H1 (cell line): Measurements from ENCODE around the gene UBN2. TPM values are rescaled to one million over a fixed set of nuclear protein-coding genes. Genes with fewer than 3 reads are reported as not detected.

Experiments used
- CTCF ChIA-PET: fragments of 300-600 bp; sonication (Branson Sonifier 250); formaldehyde crosslinking; loops from one replicate; lab custom pipeline; 2021; ENCODE audit not compliant: partially characterized antibody; lab: Charles Lee
- POLR2A ChIA-PET: fragments of 300-600 bp; sonication (Branson Sonifier 250); formaldehyde crosslinking; loops from one replicate; lab custom pipeline; 2021; ENCODE audit warnings: inconsistent platforms; ENCODE audit not compliant: partially characterized antibody; lab: Charles Lee
- DNase-seq, 2 experiments: peaks; one replicate each; pipeline versions ENCODE4 v3.0.0 to v3.0.0-alpha.2; 2010 to 2022; ENCODE audit warnings: low spot score in 2 of 2, low read depth in 1 of 2, mixed read lengths in 1 of 2
- FAIRE-seq: peaks from 2 replicates; lab custom pipeline; 2011; peaks lifted over from hg19 to GRCh38; lab: Jason Lieb, UNC
- H2AFZ ChIP-seq: 2 replicates; pipeline ENCODE4 v1.8.1; 2012; ENCODE audit warnings: low read length, inconsistent platforms
- H2AK5ac ChIP-seq: 2 replicates; pipeline ENCODE4 v1.6.1; 2013; ENCODE audit warnings: low read depth, low read length
- H2BK120ac ChIP-seq: replicated peaks from 2 replicates; pipeline ENCODE3; 2013; ENCODE audit warnings: low read depth, low read length, inconsistent platforms
- H2BK12ac ChIP-seq: 2 replicates; pipeline ENCODE4 v1.6.1; 2013; ENCODE audit warnings: low read depth, low read length
- H2BK15ac ChIP-seq: 2 replicates; pipeline ENCODE4 v1.6.1; 2013; ENCODE audit warnings: low read length
- H2BK20ac ChIP-seq: 2 replicates; pipeline ENCODE4 v1.6.1; 2013; ENCODE audit warnings: low read length
- H2BK5ac ChIP-seq: 2 replicates; pipeline ENCODE4 v1.6.1; 2013; ENCODE audit warnings: low read depth, low read length
- H3K14ac ChIP-seq: 2 replicates; pipeline ENCODE4 v1.6.1; 2013; ENCODE audit warnings: inconsistent platforms; ENCODE audit not compliant: insufficient read length
- H3K18ac ChIP-seq: 2 replicates; pipeline ENCODE4 v1.6.1; 2013; ENCODE audit warnings: low read length; ENCODE audit errors: extremely low read depth
- H3K23ac ChIP-seq: 2 replicates; pipeline ENCODE4 v1.6.1; 2013; ENCODE audit warnings: inconsistent platforms; ENCODE audit not compliant: insufficient read length
- H3K23me2 ChIP-seq: 2 replicates; pipeline ENCODE4 v1.6.1; 2013; ENCODE audit warnings: low read depth, low read length
- H3K27ac ChIP-seq: 2 replicates; pipeline ENCODE4 v1.6.1; 2011; ENCODE audit warnings: low read depth, low read length, inconsistent platforms
- H3K27me3 ChIP-seq, 4 experiments: replicated peaks in 1 of 4; 1 replicate in 1 of 4; 2 replicates in 3 of 4; pipeline versions ENCODE4 v1.6.1 to v1.8.1; 2011 to 2013; ENCODE audit warnings: low read length in 3 of 4, mild to moderate bottlenecking in 3 of 4, inconsistent platforms in 2 of 4, mixed read lengths in 2 of 4, moderate library complexity in 1 of 4; ENCODE audit not compliant: control insufficient read depth in 3 of 4, insufficient read depth in 3 of 4; ENCODE audit errors: extremely low read depth in 1 of 4
- H3K36me3 ChIP-seq, 4 experiments: 2 replicates each; pipeline versions ENCODE4 v1.6.1 to v1.8.1; 2011 to 2013; ENCODE audit warnings: mild to moderate bottlenecking in 4 of 4, low read length in 3 of 4, moderate library complexity in 2 of 4, control low read depth in 1 of 4, inconsistent platforms in 1 of 4; ENCODE audit not compliant: insufficient read depth in 4 of 4, control insufficient read depth in 2 of 4
- H3K4ac ChIP-seq: replicated peaks from 2 replicates; pipeline ENCODE3; 2013; ENCODE audit warnings: low read length, low read depth, mixed read lengths, inconsistent platforms; ENCODE audit not compliant: insufficient read length
- H3K4me1 ChIP-seq, 4 experiments: replicated peaks in 1 of 4; 1 replicate in 1 of 4; 2 replicates in 3 of 4; pipeline versions ENCODE4 v1.6.1 to v1.8.1; 2011 to 2013; ENCODE audit warnings: low read length in 3 of 4, inconsistent platforms in 2 of 4, mixed read lengths in 1 of 4; ENCODE audit not compliant: insufficient read depth in 4 of 4, control insufficient read depth in 3 of 4
- H3K4me2 ChIP-seq, 2 experiments: 2 replicates each; pipeline versions ENCODE4 v1.6.1 to v1.8.1; 2011 to 2013; ENCODE audit warnings: low read depth in 2 of 2, low read length in 2 of 2, control low read depth in 1 of 2, inconsistent platforms in 1 of 2, mild to moderate bottlenecking in 1 of 2; ENCODE audit not compliant: insufficient read depth in 1 of 2
- H3K4me3 ChIP-seq, 4 experiments: fragments of 200-600, 300-600 bp in 1 of 4; sonication (generic), shearing (Covaris generic), sonication (Bioruptor Twin) in 1 of 4; 2 replicates each; pipeline versions ENCODE4 v1.5.1 to v1.8.1; 2011 to 2016; ENCODE audit warnings: low read length in 4 of 4, low read depth in 3 of 4, control low read depth in 2 of 4, inconsistent platforms in 2 of 4, mild to moderate bottlenecking in 2 of 4, mixed read lengths in 1 of 4, moderate library complexity in 1 of 4; ENCODE audit not compliant: insufficient read depth in 2 of 4; ENCODE audit errors: extremely low read depth in 1 of 4
- H3K56ac ChIP-seq: replicated peaks from 2 replicates; pipeline ENCODE3; 2013; ENCODE audit warnings: low read depth, mild to moderate bottlenecking, mixed read lengths, low read length, inconsistent platforms; ENCODE audit not compliant: insufficient read length
- H3K79me1 ChIP-seq: 2 replicates; pipeline ENCODE4 v1.6.1; 2013; ENCODE audit warnings: low read depth, low read length, control low read depth
- H3K79me2 ChIP-seq, 2 experiments: 2 replicates each; pipeline versions ENCODE4 v1.6.1 to v1.8.1; 2012 to 2013; ENCODE audit warnings: low read length in 2 of 2, mild to moderate bottlenecking in 2 of 2, inconsistent platforms in 1 of 2; ENCODE audit not compliant: insufficient read depth in 2 of 2, control insufficient read depth in 1 of 2
- H3K9ac ChIP-seq, 4 experiments: replicated peaks in 1 of 4; 1 replicate in 1 of 4; 2 replicates in 3 of 4; pipeline versions ENCODE4 v1.6.1 to v1.8.1; 2011 to 2013; ENCODE audit warnings: low read depth in 3 of 4, low read length in 3 of 4, control low read depth in 2 of 4, mild to moderate bottlenecking in 2 of 4, moderate library complexity in 2 of 4, inconsistent platforms in 1 of 4; ENCODE audit errors: extremely low read depth in 1 of 4
- H3K9me3 ChIP-seq, 2 experiments: 2 replicates each; pipeline versions ENCODE4 v1.6.1 to v1.8.1; 2012 to 2013; ENCODE audit warnings: mild to moderate bottlenecking in 2 of 2, moderate library complexity in 2 of 2, control low read depth in 1 of 2, inconsistent platforms in 1 of 2, low read depth in 1 of 2, low read length in 1 of 2, mixed read lengths in 1 of 2; ENCODE audit not compliant: insufficient read depth in 2 of 2
- H4K20me1 ChIP-seq, 2 experiments: replicated peaks in 1 of 2; 2 replicates each; pipeline versions ENCODE3 to v1.8.1; 2011 to 2013; ENCODE audit warnings: inconsistent platforms in 2 of 2, low read length in 2 of 2, mild to moderate bottlenecking in 1 of 2; ENCODE audit not compliant: insufficient read depth in 2 of 2, control insufficient read depth in 1 of 2
- H4K5ac ChIP-seq: 2 replicates; pipeline ENCODE4 v1.6.1; 2013; ENCODE audit warnings: low read length, low read depth, mixed read lengths, inconsistent platforms; ENCODE audit not compliant: insufficient read length
- H4K8ac ChIP-seq: 2 replicates; pipeline ENCODE4 v1.8.0; 2013; ENCODE audit warnings: mild to moderate bottlenecking, moderate library complexity, low read length, inconsistent platforms; ENCODE audit not compliant: insufficient read depth; ENCODE audit errors: extremely low read depth
- H4K91ac ChIP-seq: replicated peaks from 2 replicates; pipeline ENCODE3; 2013; ENCODE audit warnings: low read length, mixed read lengths, inconsistent platforms; ENCODE audit not compliant: insufficient read length
- BACH1 ChIP-seq: IDR thresholded peaks from 2 replicates; pipeline ENCODE4 v1.6.1; 2012; ENCODE audit warnings: low read length, improper control_type of control experiment
- CBX8 ChIP-seq: fragments of 300-800, 300-1000 bp; sonication (generic); IDR thresholded peaks from 2 replicates; pipeline ENCODE4 v1.7.1; 2016; ENCODE audit warnings: low read depth, low read length, borderline replicate concordance
- GTF2F1 ChIP-seq: IDR thresholded peaks from 2 replicates; pipeline ENCODE4 v1.6.1; 2012; ENCODE audit warnings: low read depth, low read length, improper control_type of control experiment, borderline replicate concordance
- NRF1 ChIP-seq: IDR thresholded peaks from 2 replicates; pipeline ENCODE4 v1.6.1; 2011; ENCODE audit warnings: mild to moderate bottlenecking, low read depth, low read length, improper control_type of control experiment
- POLR2A ChIP-seq, 2 experiments: IDR thresholded peaks; 1 replicate in 1 of 2; 2 replicates in 1 of 2; pipeline ENCODE4 v1.6.1; 2011; ENCODE audit warnings: low read depth in 2 of 2, low read length in 2 of 2, mild to moderate bottlenecking in 2 of 2; ENCODE audit errors: control extremely low read depth in 1 of 2
- POU5F1 ChIP-seq: IDR thresholded peaks from 2 replicates; pipeline ENCODE4 v1.6.1; 2011; ENCODE audit warnings: low read depth, mild to moderate bottlenecking, low read length, moderate library complexity
- RNF2 ChIP-seq: fragments of 200-900, 300-1000 bp; sonication (generic); IDR thresholded peaks from 2 replicates; pipeline ENCODE4 v1.7.1; 2016; ENCODE audit warnings: borderline replicate concordance, low read depth, mild to moderate bottlenecking, antibody characterized with exemption, low read length; ENCODE audit not compliant: poor library complexity, severe bottlenecking; ENCODE audit errors: missing control alignments
- SAP30 ChIP-seq: fragments of 300-600 bp; sonication (generic); IDR thresholded peaks from 2 replicates; pipeline ENCODE4 v1.7.1; 2012; ENCODE audit warnings: low read length, moderate library complexity, mild to moderate bottlenecking, inconsistent platforms; ENCODE audit not compliant: insufficient read depth, insufficient replicate concordance
- SP4 ChIP-seq: IDR thresholded peaks from 2 replicates; pipeline ENCODE4 v1.6.1; 2012; ENCODE audit warnings: low read length, inconsistent platforms
- TAF7 ChIP-seq: optimal IDR thresholded peaks from 2 replicates; pipeline ENCODE3; 2011; ENCODE audit warnings: low read depth, mild to moderate bottlenecking, inconsistent platforms, low read length, moderate library complexity, borderline replicate concordance
- WGBS, 2 experiments: shearing (Covaris generic) in 1 of 2; methylation state at CpG; one replicate each; pipeline versions ENCODE4 v1.1.6 to v1.1.7; 2013 to 2015; ENCODE audit warnings: low lambda C conversion rate in 2 of 2, mixed read lengths in 2 of 2, inconsistent platforms in 1 of 2, low coverage in 1 of 2, missing lambda C conversion rate in 1 of 2; ENCODE audit not compliant: insufficient replicate concordance in 2 of 2, insufficient coverage in 1 of 2, insufficient read length in 1 of 2; ENCODE audit errors: extremely low coverage in 1 of 2, missing lambda C conversion rate in 1 of 2; 5-methylcytosine and 5-hydroxymethylcytosine counted together
- polyA plus RNA-seq, 7 experiments: library from polyadenylated mRNA; depleted of rRNA in 3 of 7; stranded (reverse) in 5 of 7; unstranded in 2 of 7; fragments of >200 nt in 5 of 7; fragments of 200-250 nt in 2 of 7; gene quantifications; 1 replicate in 5 of 7; 2 replicates in 1 of 7; 4 replicates in 1 of 7; pipeline versions ENCODE4 v1.2.1 to v1.2.3, GENCODE V29; 2011 to 2013; ENCODE audit warnings: missing spikeins in 2 of 7, mixed read lengths in 2 of 7
- total RNA-seq: library from RNA; stranded (reverse); fragmentation: NEBNext Ultra II Directional; extraction: Animal tissue kit (Norgen Biotek cat#: 25700); gene quantifications from 2 replicates; pipeline ENCODE4 v1.2.1, GENCODE V29; 2021
- TF ChIP-seq, protein P1 (sequence below): IDR thresholded peaks from 2 replicates; pipeline ENCODE4 v1.6.1; 2012; ENCODE audit warnings: low read length, inconsistent platforms

UBN2 gene
- total and polyA plus RNA-seq, 2 of the 8 experiments (the other 6 are each of a cell fraction or from before 2014, with no cell fraction given) = 4.1 to 39.6 TPM

DNA sequence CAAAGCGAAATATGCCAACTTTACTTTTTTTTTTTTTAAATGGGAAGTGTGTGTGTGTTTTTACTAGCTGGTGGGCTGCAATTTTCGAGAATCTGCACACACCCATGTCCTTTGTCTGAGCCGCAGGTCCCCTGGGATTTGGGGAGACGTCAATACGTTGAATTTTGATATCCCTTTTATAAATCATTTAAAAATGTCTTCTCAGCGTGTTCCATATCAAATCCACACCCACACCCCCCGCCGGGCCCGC is 109.7 kb downstream of the UBN2 start:
- Histone ChIP-seq H2BK20ac (no peak overlapping the region), H3K27me3 (peaks cover 0 to 1% (median 0%) of the 10 kb centered on the region in 4 experiments; a peak in 1 of 7 replicates), H2BK15ac (no peak overlapping the region), H3K4me2 (peak overlapping the region; percentile 80 to 82), H3K9ac (peak overlapping the region; percentile 93 to 100 (median 96)), H3K27ac (peak overlapping the region; percentile 99), H4K91ac (peak overlapping the region; percentile 46), H4K5ac (peak overlapping the region; percentile 70), H3K56ac (peak overlapping the region; percentile 93), H2BK12ac (peak overlapping the region; percentile 97; the same call in 1 of the 2 replicates), H3K4me3 (peak overlapping the region; percentile 79 to 98 (median 92)), H4K20me1 (no peaks in the 10 kb centered on the region), H2BK120ac (peak overlapping the region; percentile 38), H3K23me2 (peaks cover 2% of the 10 kb centered on the region; the same call in 1 of the 2 replicates), H3K79me2 (peaks cover 0 to 21% of the 10 kb centered on the region in 2 experiments; a peak in 2 of 4 replicates), H2AFZ (no peak overlapping the region), H3K79me1 (0 out of 2 replicates have a peak, but pooled peaks cover 2% of the 10 kb centered on the region), H3K14ac (no peak overlapping the region), H4K8ac (peak overlapping the region; percentile 99; the same call in 1 of the 2 replicates), H3K4ac (peak overlapping the region; percentile 38), H2BK5ac (peak overlapping the region; percentile 100), H3K36me3 (0 out of 8 replicates have a peak, but pooled peaks cover 0 to 3% (median 0%) of the 10 kb centered on the region in 4 experiments), H3K23ac (no peak overlapping the region), H3K9me3 (peaks cover 0 to 5% of the 10 kb centered on the region in 2 experiments; a peak in 2 of 4 replicates), H2AK5ac (no peak overlapping the region), H3K18ac (peak overlapping the region; percentile 68; the same call in 1 of the 2 replicates), H3K4me1 (peaks cover 0 to 5% (median 4%) of the 10 kb centered on the region in 4 experiments; a peak in 5 of 7 replicates)
- DNase-seq = no peak
- 0% methylated on average over 8 of the region's 9 CpGs; no CpG with 5 or more reads in 1 of the 2 experiments for WGBS, 2 experiments
- no peak for FAIRE-seq
- ChIA-PET POLR2A (interaction anchor here (1.0 to 2.6 kb wide), 3 partner anchors 13 to 19 kb away, joined by 4 to 30 read pairs (median 7); partner anchors contain the start of gene LUC7L2), CTCF (interaction anchor here (1.3 to 8.9 kb wide), 2 partner anchors 17 to 20 kb away, joined by 3 to 54 read pairs; no protein-coding TSS in a partner anchor)
- TF ChIP-seq SP4 (no peak), POLR2A (IDR thresholded peaks at IDR 0.05; ENCODE audit: control extremely low read depth in 1 of 2, low read depth in 2 of 2, low read length in 2 of 2) (no peak), TAF7 (no peak), BACH1 (0 out of 2 replicates have a peak, but pooled peaks have one; percentile 3), NRF1 (no peak), SAP30 (no peak), RNF2 (no peak), GTF2F1 (no peak), CBX8 (no peak), POU5F1 (no peak)
- TF ChIP-seq, protein P1, sequence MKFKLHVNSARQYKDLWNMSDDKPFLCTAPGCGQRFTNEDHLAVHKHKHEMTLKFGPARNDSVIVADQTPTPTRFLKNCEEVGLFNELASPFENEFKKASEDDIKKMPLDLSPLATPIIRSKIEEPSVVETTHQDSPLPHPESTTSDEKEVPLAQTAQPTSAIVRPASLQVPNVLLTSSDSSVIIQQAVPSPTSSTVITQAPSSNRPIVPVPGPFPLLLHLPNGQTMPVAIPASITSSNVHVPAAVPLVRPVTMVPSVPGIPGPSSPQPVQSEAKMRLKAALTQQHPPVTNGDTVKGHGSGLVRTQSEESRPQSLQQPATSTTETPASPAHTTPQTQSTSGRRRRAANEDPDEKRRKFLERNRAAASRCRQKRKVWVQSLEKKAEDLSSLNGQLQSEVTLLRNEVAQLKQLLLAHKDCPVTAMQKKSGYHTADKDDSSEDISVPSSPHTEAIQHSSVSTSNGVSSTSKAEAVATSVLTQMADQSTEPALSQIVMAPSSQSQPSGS = peak; percentile 89
